ENCODE measurements around the gene AK5.
"Not testable (repeated sequence)": the region's sequence is repeated elsewhere in the genome, so short reads cannot be mapped to it uniquely, and the experiment has no call there.

AK5 gene

GRCh38 chr1:77288275-77288674 lies 6.5 kb downstream of the AK5 start:
- H3K9ac ChIP-seq (ENCODE audit: low read depth, low read length), result no peak overlapping the region
- H3K27me3 ChIP-seq (ENCODE audit: insufficient read depth, low read length), result peaks cover 21% of the 10 kb centered on the region
- no peak overlapping the region for H3K27ac ChIP-seq (ENCODE audit: low read depth, low read length)
- no peak overlapping the region for H3K4me3 ChIP-seq (ENCODE audit: low read length)
- WGBS, result 93% methylated on average over 1 of the region's 1 CpG
- H3K4me1 ChIP-seq (ENCODE audit: insufficient read depth, low read length), result peaks cover 11% of the 10 kb centered on the region
- H3K9me3 ChIP-seq (ENCODE audit: insufficient read depth, low read depth, low read length), result no peaks in the 10 kb centered on the region
- H3K36me3 ChIP-seq (ENCODE audit: insufficient read depth, low read length), result no peaks in the 10 kb centered on the region

- no peaks in the 10 kb centered on the region for H3K4me1 ChIP-seq (ENCODE audit: insufficient read depth, low read length)
- no peaks in the 10 kb centered on the region for H3K36me3 ChIP-seq (ENCODE audit: insufficient read depth, low read length)
- no peak overlapping the region for H3K9ac ChIP-seq (ENCODE audit: low read depth, low read length)
- no peak overlapping the region for H3K27ac ChIP-seq (ENCODE audit: low read depth, low read length)
- H3K9me3 ChIP-seq (ENCODE audit: insufficient read depth, low read depth, low read length), result no peaks in the 10 kb centered on the region
- H3K27me3 ChIP-seq (ENCODE audit: insufficient read depth, low read length), result no peaks in the 10 kb centered on the region
- H3K4me3 ChIP-seq (ENCODE audit: low read length), result no peak overlapping the region
Measured at GRCh38 chr1:77290576-77290975, 8.8 kb downstream of the AK5 start.

- Histone ChIP-seq H3K9me3 (ENCODE audit: insufficient read depth, low read depth, low read length) (no peaks in the 10 kb centered on the region), H3K4me3 (ENCODE audit: low read length) (no peak overlapping the region), H3K27ac (ENCODE audit: low read depth, low read length) (no peak overlapping the region), H3K27me3 (ENCODE audit: insufficient read depth, low read length) (no peaks in the 10 kb centered on the region), H3K36me3 (ENCODE audit: insufficient read depth, low read length) (no peaks in the 10 kb centered on the region), H3K4me1 (ENCODE audit: insufficient read depth, low read length) (no peaks in the 10 kb centered on the region), H3K9ac (ENCODE audit: low read depth, low read length) (no peak overlapping the region)
- WGBS, result 87% methylated on average over 4 of the region's 4 CpGs
Measured at GRCh38 chr1:77292551-77292950, 10.7 kb downstream of the AK5 start.

GRCh38 chr1:77300566-77300965 lies 18.7 kb downstream of the AK5 start:
- Histone ChIP-seq H3K36me3 (ENCODE audit: insufficient read depth, low read length) (no peaks in the 10 kb centered on the region), H3K9ac (ENCODE audit: low read depth, low read length) (no peak overlapping the region), H3K27me3 (ENCODE audit: insufficient read depth, low read length) (no peaks in the 10 kb centered on the region), H3K27ac (ENCODE audit: low read depth, low read length) (no peak overlapping the region), H3K9me3 (ENCODE audit: insufficient read depth, low read depth, low read length) (no peaks in the 10 kb centered on the region), H3K4me3 (ENCODE audit: low read length) (no peak overlapping the region), H3K4me1 (ENCODE audit: insufficient read depth, low read length) (no peaks in the 10 kb centered on the region)
- no CpG with 5 or more reads among the region's 1 CpG for WGBS

- Histone ChIP-seq H3K9ac (ENCODE audit: low read depth, low read length) (no peak overlapping the region), H3K27ac (ENCODE audit: low read depth, low read length) (no peak overlapping the region), H3K36me3 (ENCODE audit: insufficient read depth, low read length) (no peaks in the 10 kb centered on the region), H3K4me3 (ENCODE audit: low read length) (no peak overlapping the region), H3K4me1 (ENCODE audit: insufficient read depth, low read length) (no peaks in the 10 kb centered on the region), H3K27me3 (ENCODE audit: insufficient read depth, low read length) (no peaks in the 10 kb centered on the region), H3K9me3 (ENCODE audit: insufficient read depth, low read depth, low read length) (no peaks in the 10 kb centered on the region)
- WGBS, result 92% methylated on average over 3 of the region's 3 CpGs
Measured at GRCh38 chr1:77303387-77303786, 21.6 kb downstream of the AK5 start.

- no peak overlapping the region for H3K4me3 ChIP-seq (ENCODE audit: low read length)
- H3K36me3 ChIP-seq (ENCODE audit: insufficient read depth, low read length), result no peaks in the 10 kb centered on the region
- WGBS, result 76% methylated on average over 6 of the region's 8 CpGs
- no peaks in the 10 kb centered on the region for H3K4me1 ChIP-seq (ENCODE audit: insufficient read depth, low read length)
- H3K27me3 ChIP-seq (ENCODE audit: insufficient read depth, low read length), result no peaks in the 10 kb centered on the region
- no peaks in the 10 kb centered on the region for H3K9me3 ChIP-seq (ENCODE audit: insufficient read depth, low read depth, low read length)
- no peak overlapping the region for H3K27ac ChIP-seq (ENCODE audit: low read depth, low read length)
- no peak overlapping the region for H3K9ac ChIP-seq (ENCODE audit: low read depth, low read length)
Measured at GRCh38 chr1:77308889-77309621, 27.2 kb downstream of the AK5 start.

GRCh38 chr1:77310924-77311323 lies 29.1 kb downstream of the AK5 start:
- Histone ChIP-seq H3K27ac (ENCODE audit: low read depth, low read length) (no peak overlapping the region), H3K9ac (ENCODE audit: low read depth, low read length) (no peak overlapping the region), H3K4me3 (ENCODE audit: low read length) (no peak overlapping the region), H3K36me3 (ENCODE audit: insufficient read depth, low read length) (no peaks in the 10 kb centered on the region), H3K27me3 (ENCODE audit: insufficient read depth, low read length) (no peaks in the 10 kb centered on the region), H3K4me1 (ENCODE audit: insufficient read depth, low read length) (peaks cover under 1% of the 10 kb centered on the region; the same call in 1 of the 2 replicates), H3K9me3 (ENCODE audit: insufficient read depth, low read depth, low read length) (no peaks in the 10 kb centered on the region)
- WGBS, result 75% methylated on average over 1 of the region's 3 CpGs

GRCh38 chr1:77312364-77312763 lies 30.5 kb downstream of the AK5 start:
- H3K9ac ChIP-seq (ENCODE audit: low read depth, low read length); H3K4me1 ChIP-seq (ENCODE audit: insufficient read depth, low read length); H3K36me3 ChIP-seq (ENCODE audit: insufficient read depth, low read length); H3K4me3 ChIP-seq (ENCODE audit: low read length); H3K9me3 ChIP-seq (ENCODE audit: insufficient read depth, low read depth, low read length); H3K27me3 ChIP-seq (ENCODE audit: insufficient read depth, low read length); H3K27ac ChIP-seq (ENCODE audit: low read depth, low read length): not testable (repeated sequence)
- 92% methylated on average over 4 of the region's 5 CpGs for WGBS

GRCh38 chr1:77313491-77313890 lies 31.7 kb downstream of the AK5 start:
- Histone ChIP-seq H3K9ac (ENCODE audit: low read depth, low read length) (no peak overlapping the region), H3K9me3 (ENCODE audit: insufficient read depth, low read depth, low read length) (no peaks in the 10 kb centered on the region), H3K4me3 (ENCODE audit: low read length) (no peak overlapping the region), H3K27ac (ENCODE audit: low read depth, low read length) (no peak overlapping the region), H3K36me3 (ENCODE audit: insufficient read depth, low read length) (no peaks in the 10 kb centered on the region), H3K4me1 (ENCODE audit: insufficient read depth, low read length) (peaks cover 3% of the 10 kb centered on the region; the same call in 1 of the 2 replicates), H3K27me3 (ENCODE audit: insufficient read depth, low read length) (no peaks in the 10 kb centered on the region)
- 69% methylated on average over 8 of the region's 8 CpGs for WGBS

GRCh38 chr1:77316006-77316405 lies 34.2 kb downstream of the AK5 start:
- Histone ChIP-seq H3K9me3 (ENCODE audit: insufficient read depth, low read depth, low read length) (no peaks in the 10 kb centered on the region), H3K36me3 (ENCODE audit: insufficient read depth, low read length) (no peaks in the 10 kb centered on the region), H3K27ac (ENCODE audit: low read depth, low read length) (peak overlapping the region; percentile 37; the same call in 1 of the 2 replicates), H3K4me3 (ENCODE audit: low read length) (no peak overlapping the region), H3K27me3 (ENCODE audit: insufficient read depth, low read length) (no peaks in the 10 kb centered on the region), H3K4me1 (ENCODE audit: insufficient read depth, low read length) (peaks cover 3% of the 10 kb centered on the region; the same call in 1 of the 2 replicates), H3K9ac (ENCODE audit: low read depth, low read length) (no peak overlapping the region)
- 71% methylated on average over 1 of the region's 1 CpG for WGBS

GRCh38 chr1:77316966-77317365 lies 35.1 kb downstream of the AK5 start:
- H3K4me3 ChIP-seq (ENCODE audit: low read length), result no peak overlapping the region
- H3K36me3 ChIP-seq (ENCODE audit: insufficient read depth, low read length), result no peaks in the 10 kb centered on the region
- no peak overlapping the region for H3K27ac ChIP-seq (ENCODE audit: low read depth, low read length)
- whole genome bisulfite sequencing, result 98% methylated on average over 3 of the region's 3 CpGs
- no peak overlapping the region for H3K9ac ChIP-seq (ENCODE audit: low read depth, low read length)
- H3K9me3 ChIP-seq (ENCODE audit: insufficient read depth, low read depth, low read length), result no peaks in the 10 kb centered on the region
- H3K4me1 ChIP-seq (ENCODE audit: insufficient read depth, low read length), result peaks cover 6% of the 10 kb centered on the region; the same call in 1 of the 2 replicates
- no peaks in the 10 kb centered on the region for H3K27me3 ChIP-seq (ENCODE audit: insufficient read depth, low read length)

Data from HUES64 (cell line).